Measurements from ENCODE around the gene MALAT1.

- no peak for TF ChIP-seq CTCF (IDR thresholded peaks at IDR 0.05; ENCODE audit: low read length)
- no peak for TF ChIP-seq EZH2 (IDR thresholded peaks at IDR 0.05; ENCODE audit: borderline replicate concordance, low read length)
Measured at GRCh38 chr11:65489035-65489705, 9.7 kb upstream of the MALAT1 start.
